NCI-H524 treated with DMSO at 0.1 percent for 48 hours (cell line): Measurements from ENCODE around the gene BAZ2B.
"Not testable (repeated sequence)": the region's sequence is repeated elsewhere in the genome, so short reads cannot be mapped to it uniquely, and the experiment has no call there.

ENCODE experiments used
- DNase-seq: peaks from one replicate; lab custom pipeline; 2025; lab: John Stamatoyannopoulos, UW

BAZ2B gene

GRCh38 chr2:159535261-159535660, 81.1 kb downstream of the BAZ2B start:
- not testable (repeated sequence) for DNase-seq

- DNase-seq, result no peak
These were observed 84.9 kb downstream of the BAZ2B start for GRCh38 chr2:159531475-159531874.

- no peak for DNase-seq
These were observed 89.9 kb downstream of the BAZ2B start for GRCh38 chr2:159526433-159526832.

- DNase-seq, result no peak
These were observed 91.3 kb downstream of the BAZ2B start for GRCh38 chr2:159525012-159525411.

GRCh38 chr2:159521272-159521671, 95.1 kb downstream of the BAZ2B start:
- DNase-seq, result no peak

- no peak for DNase-seq
These were observed 97.9 kb downstream of the BAZ2B start for GRCh38 chr2:159518321-159519005.

GRCh38 chr2:159516241-159516758, 100.0 kb downstream of the BAZ2B start:
- DNase-seq, result peak; percentile 51

GRCh38 chr2:159515441-159515840, 100.9 kb downstream of the BAZ2B start:
- DNase-seq, result no peak

GRCh38 chr2:159513745-159514144, 102.6 kb downstream of the BAZ2B start:
- DNase-seq, result no peak

- DNase-seq, result no peak
These were observed 108.2 kb downstream of the BAZ2B start for GRCh38 chr2:159508140-159508539.

GRCh38 chr2:159506764-159507440, 109.4 kb downstream of the BAZ2B start:
- DNase-seq, result no peak

GRCh38 chr2:159506202-159506601, 110.1 kb downstream of the BAZ2B start:
- no peak for DNase-seq

GRCh38 chr2:159505196-159505595, 111.2 kb downstream of the BAZ2B start:
- no peak for DNase-seq

- no peak for DNase-seq
These were observed 114.6 kb downstream of the BAZ2B start for GRCh38 chr2:159501743-159502142.

GRCh38 chr2:159497847-159498246, 118.5 kb downstream of the BAZ2B start:
- DNase-seq, result no peak

- DNase-seq, result no peak
These were observed 119.1 kb downstream of the BAZ2B start for GRCh38 chr2:159497256-159497655.

- no peak for DNase-seq
These were observed 126.9 kb downstream of the BAZ2B start for GRCh38 chr2:159489476-159489875.

- no peak for DNase-seq
These were observed 131.8 kb downstream of the BAZ2B start for GRCh38 chr2:159484532-159484931.

- DNase-seq, result no peak
These were observed 140.0 kb downstream of the BAZ2B start for GRCh38 chr2:159476329-159476728.

GRCh38 chr2:159475793-159476192, 140.6 kb downstream of the BAZ2B start:
- no peak for DNase-seq

GRCh38 chr2:159471340-159471739, 145.0 kb downstream of the BAZ2B start:
- DNase-seq, result no peak

- no peak for DNase-seq
These were observed 148.1 kb downstream of the BAZ2B start for GRCh38 chr2:159468257-159468656.

GRCh38 chr2:159462961-159463360, 153.4 kb downstream of the BAZ2B start:
- no peak for DNase-seq
